ENCODE data around the gene MRC1.

GRCh38 chr10:17792991-17793390 lies 16.2 kb upstream of the MRC1 start:
- no peak for TF ChIP-seq CTCF (IDR thresholded peaks at IDR 0.05)
- no peak for TF ChIP-seq POLR2A (IDR thresholded peaks at IDR 0.05)
- TF ChIP-seq POLR2AphosphoS5 (IDR thresholded peaks at IDR 0.05): no peak
